RWPE2 (cell line): ENCODE measurements around the gene SLC4A2.

Experiments used
- ATAC-seq: fragments of 200-7000 bp; cut with Tn5 transposase; 3 replicates; pipeline ENCODE4 v1.9.1; 2021; ENCODE audit warnings: low read depth
- DNase-seq: peaks from one replicate; pipeline ENCODE4 v3.0.0-alpha.2; 2020; ENCODE audit warnings: low spot score
- H3K27ac ChIP-seq: fragments of 450-650 bp; 2 replicates; pipeline ENCODE4 v1.5.1; 2017; ENCODE audit warnings: mild to moderate bottlenecking; ENCODE audit not compliant: poor library complexity, severe bottlenecking
- H3K27me3 ChIP-seq: fragments of 250-450 bp; sonication (Bioruptor Pico); 2 replicates; pipeline ENCODE4 v1.5.1; 2021; ENCODE audit warnings: mild to moderate bottlenecking, moderate library complexity; ENCODE audit not compliant: insufficient read depth, poor library complexity, severe bottlenecking
- H3K36me3 ChIP-seq: fragments of 250-450 bp; sonication (Bioruptor Pico); 2 replicates; pipeline ENCODE4 v1.5.1; 2020; ENCODE audit warnings: low read depth, mild to moderate bottlenecking, moderate library complexity
- H3K4me1 ChIP-seq: fragments of 250-450 bp; sonication (Bioruptor Pico); 2 replicates; pipeline ENCODE4 v1.5.1; 2021; ENCODE audit warnings: mild to moderate bottlenecking, moderate library complexity; ENCODE audit not compliant: insufficient read depth, poor library complexity, severe bottlenecking
- H3K4me3 ChIP-seq: fragments of 250-450 bp; sonication (Bioruptor Pico); 2 replicates; pipeline ENCODE4 v1.5.1; 2021; ENCODE audit warnings: mild to moderate bottlenecking, moderate library complexity; ENCODE audit not compliant: severe bottlenecking
- H3K9me3 ChIP-seq: fragments of 250-450 bp; sonication (Bioruptor Pico); 2 replicates; pipeline ENCODE4 v1.5.1; 2021; ENCODE audit warnings: mild to moderate bottlenecking, moderate library complexity; ENCODE audit not compliant: severe bottlenecking
- CTCF ChIP-seq: fragments of 450-650 bp; IDR thresholded peaks from one replicate; pipeline ENCODE4 v1.5.1; 2017; ENCODE audit warnings: mild to moderate bottlenecking, moderate library complexity; ENCODE audit not compliant: poor library complexity, severe bottlenecking

SLC4A2 gene

GRCh38 chr7:151116603-151117440, 57.4 kb downstream of the SLC4A2 start:
- peaks cover 31% of the 10 kb centered on the region for H3K36me3 ChIP-seq
- no peak for DNase-seq
- H3K27ac ChIP-seq = peak overlapping the region; percentile 91
- peak overlapping the region; percentile 52 for H3K4me3 ChIP-seq
- TF ChIP-seq CTCF = no peak
- H3K9me3 ChIP-seq = no peaks in the 10 kb centered on the region
- ATAC-seq = no peak
- H3K27me3 ChIP-seq = no peaks in the 10 kb centered on the region
- H3K4me1 ChIP-seq = peaks cover 19% of the 10 kb centered on the region

DNA sequence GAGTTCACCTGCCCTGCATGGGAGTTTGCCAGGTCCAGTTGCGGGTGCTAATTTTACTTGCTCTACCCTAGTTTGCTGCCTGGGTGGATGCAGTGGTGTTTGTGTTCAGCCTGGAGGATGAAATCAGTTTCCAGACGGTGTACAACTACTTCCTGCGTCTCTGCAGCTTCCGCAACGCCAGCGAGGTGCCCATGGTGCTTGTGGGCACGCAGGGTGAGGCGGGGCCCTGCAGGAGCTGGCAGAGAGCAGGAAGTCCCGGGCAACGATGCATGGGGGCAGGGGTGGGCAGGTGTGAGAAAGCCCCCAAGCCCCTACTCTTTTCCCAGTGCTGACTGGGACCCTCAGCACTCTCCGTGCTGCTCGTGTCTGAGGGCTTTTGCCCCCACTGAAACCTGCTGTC, 58.2 kb downstream of the SLC4A2 start:
- no peak for DNase-seq
- Histone ChIP-seq H3K36me3 (peaks cover 31% of the 10 kb centered on the region), H3K27me3 (no peaks in the 10 kb centered on the region), H3K27ac (peak overlapping the region; percentile 91), H3K4me3 (no peak overlapping the region), H3K4me1 (peaks cover 19% of the 10 kb centered on the region), H3K9me3 (no peaks in the 10 kb centered on the region)
- TF ChIP-seq CTCF = no peak
- ATAC-seq = no peak

- Histone ChIP-seq H3K9me3 (no peaks in the 10 kb centered on the region), H3K36me3 (peaks cover 35% of the 10 kb centered on the region), H3K27me3 (no peaks in the 10 kb centered on the region), H3K4me1 (peaks cover 14% of the 10 kb centered on the region), H3K27ac (no peak overlapping the region), H3K4me3 (no peak overlapping the region)
- no peak for TF ChIP-seq CTCF
- DNase-seq = no peak
- ATAC-seq = no peak
Measured at GRCh38 chr7:151118108-151119054, 59.0 kb downstream of the SLC4A2 start.

DNA sequence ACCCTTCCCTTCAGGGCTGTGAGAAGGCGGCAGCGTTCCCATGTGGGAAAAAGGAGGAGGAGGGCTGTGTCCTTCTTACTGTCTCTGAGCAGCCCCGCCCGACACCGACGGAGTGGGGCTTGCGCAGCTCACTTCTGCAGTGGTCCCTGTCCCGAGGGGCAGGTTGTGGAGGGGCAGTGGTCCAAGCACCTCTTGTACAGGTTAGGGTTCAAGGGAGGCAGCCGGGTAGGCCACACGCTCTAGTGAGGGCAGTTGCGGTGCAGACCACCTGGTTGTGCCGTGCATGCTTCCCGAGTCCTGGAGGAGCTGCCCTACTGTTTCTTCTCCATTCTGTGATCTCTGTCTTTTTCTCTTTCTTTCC, 59.6 kb downstream of the SLC4A2 start:
- TF ChIP-seq CTCF = no peak
- ATAC-seq (no peak), DNase-seq (no peak)
- H3K4me1 ChIP-seq = peaks cover 7% of the 10 kb centered on the region
- no peaks in the 10 kb centered on the region for H3K27me3 ChIP-seq
- H3K9me3 ChIP-seq = no peaks in the 10 kb centered on the region
- H3K4me3 ChIP-seq = no peak overlapping the region
- no peak overlapping the region for H3K27ac ChIP-seq
- peaks cover 41% of the 10 kb centered on the region for H3K36me3 ChIP-seq
